ENCODE results near the gene LINC01488. TPM values are rescaled to one million over a fixed set of nuclear protein-coding genes. Genes with fewer than 3 reads are reported as not detected.

Gene LINC01488
- total RNA-seq, 1 experiment from 2014 or later, result not detected

DNA sequence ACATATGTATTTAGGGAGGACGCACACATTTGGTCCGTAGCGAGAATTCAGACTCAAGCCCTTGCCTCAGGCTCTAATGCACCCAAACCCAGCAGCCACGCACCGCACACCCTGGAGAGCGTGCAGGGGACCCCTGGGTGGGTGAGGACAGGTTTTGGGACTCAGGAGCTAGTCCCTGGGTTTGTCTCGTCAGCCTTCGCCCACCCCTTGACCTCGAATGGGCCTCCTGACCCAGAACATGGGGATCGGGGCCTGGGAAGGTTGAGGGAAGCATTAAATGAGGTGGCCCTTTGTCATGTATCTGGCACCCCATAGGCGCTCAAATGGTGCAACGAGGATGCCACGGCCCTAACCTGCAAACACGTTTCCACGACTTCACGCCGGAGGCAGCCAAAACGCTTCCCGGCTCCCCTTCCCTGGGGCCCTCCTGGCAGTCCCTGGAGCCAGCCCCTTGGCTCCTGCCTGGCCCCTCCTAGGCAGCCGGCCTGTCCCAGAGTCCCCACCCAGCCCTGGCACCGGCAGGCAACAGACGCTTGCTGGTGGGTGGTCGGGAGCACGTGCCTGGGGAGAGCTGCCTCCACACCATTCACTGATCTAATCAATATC lies 5.5 kb upstream of the LINC01488 start:
- ChIA-PET CTCF (no interaction called here), POLR2A (no interaction called here), RAD21 (ENCODE audit: low non-redundant PET in 1 of 2, low total read pairs in 2 of 2, uncharacterized antibody in 2 of 2, unreplicated experiment in 2 of 2) (no interaction called here)
- no peak for ATAC-seq
- Histone ChIP-seq H3K4me1 (ENCODE audit: control insufficient read depth in 1 of 2, insufficient read depth in 2 of 2, low read length in 2 of 2) (peaks cover 0 to 15% of the 10 kb centered on the region in 2 experiments; a peak in 3 of 4 replicates), H3K27me3 (ENCODE audit: insufficient read depth, low read length) (no peaks in the 10 kb centered on the region), H3K79me2 (ENCODE audit: insufficient read depth, low read length) (no peaks in the 10 kb centered on the region), H3K4me3 (replicated peaks in 1 of 2; ENCODE audit: low read depth in 1 of 2, low read length in 2 of 2) (no peak overlapping the region), H3K9me2 (ENCODE audit: insufficient read depth) (no peaks in the 10 kb centered on the region), H3K36me3 (ENCODE audit: control insufficient read depth in 1 of 2, insufficient read depth in 2 of 2, low read length in 2 of 2) (no peaks in the 10 kb centered on the region), H3K27ac (ENCODE audit: low read depth, low read length) (no peak overlapping the region), H3K9me3 (ENCODE audit: control insufficient read depth in 1 of 2, insufficient read depth in 1 of 2, low read depth in 1 of 2, low read length in 2 of 2) (no peaks in the 10 kb centered on the region), H3K9ac (ENCODE audit: low read length) (no peak overlapping the region), H3K4me2 (ENCODE audit: low read length) (no peak overlapping the region), H2AFZ (ENCODE audit: low read depth, low read length, poor library complexity, severe bottlenecking) (no peak overlapping the region), H4K20me1 (ENCODE audit: insufficient read depth) (no peaks in the 10 kb centered on the region)
- DNase-seq (ENCODE audit: low read depth, low spot score), result no peak
- TF ChIP-seq ZFX (IDR thresholded peaks at IDR 0.05), result no peak
- TF ChIP-seq SRF (IDR thresholded peaks at IDR 0.05; ENCODE audit: low read depth), result no peak
- TF ChIP-seq, protein P1, sequence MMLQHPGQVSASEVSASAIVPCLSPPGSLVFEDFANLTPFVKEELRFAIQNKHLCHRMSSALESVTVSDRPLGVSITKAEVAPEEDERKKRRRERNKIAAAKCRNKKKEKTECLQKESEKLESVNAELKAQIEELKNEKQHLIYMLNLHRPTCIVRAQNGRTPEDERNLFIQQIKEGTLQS (IDR thresholded peaks at IDR 0.05), result no peak
- TF ChIP-seq EZH2phosphoT487 (IDR thresholded peaks at IDR 0.05; ENCODE audit: borderline replicate concordance), result no peak
- TF ChIP-seq POLR2AphosphoS5 (IDR thresholded peaks at IDR 0.05; ENCODE audit: low read depth, low read length), result no peak
- no peak for TF ChIP-seq FOSL1 (IDR thresholded peaks at IDR 0.05; ENCODE audit: low read depth)
- no TSS peak for BruUV-seq (replicated peaks)
- intact Hi-C loops (cut with micrococcal nuclease), result no loop called here

DNA sequence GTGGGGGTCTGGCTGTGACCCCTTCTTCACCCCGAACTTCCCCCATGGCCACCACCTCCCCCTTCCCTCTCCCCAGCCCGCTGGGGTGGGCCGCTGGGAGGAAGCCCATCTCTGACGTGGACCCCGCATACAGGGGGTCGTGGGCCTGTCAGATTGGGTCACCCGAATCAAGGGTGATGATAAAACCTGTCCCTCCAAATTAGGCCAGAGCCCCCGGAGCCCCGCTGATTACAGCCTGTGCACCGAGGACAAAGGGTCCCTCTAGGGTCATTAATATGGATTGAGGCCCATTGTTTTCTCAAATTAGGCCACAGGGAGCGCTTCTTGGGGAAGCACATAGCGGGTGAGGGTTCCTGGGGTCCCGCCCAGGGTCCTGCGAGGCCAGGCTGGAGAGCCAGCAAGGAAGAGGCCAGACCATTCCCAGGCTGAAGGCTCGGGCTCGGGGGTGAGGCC lies 4.9 kb upstream of the LINC01488 start:
- intact Hi-C loops (cut with micrococcal nuclease), result no loop called here
- H3K9me3 ChIP-seq (ENCODE audit: control insufficient read depth in 1 of 2, insufficient read depth in 1 of 2, low read depth in 1 of 2, low read length in 2 of 2), result no peaks in the 10 kb centered on the region
- ChIA-PET POLR2A (no interaction called here), CTCF (no interaction called here), RAD21 (ENCODE audit: low non-redundant PET in 1 of 2, low total read pairs in 2 of 2, uncharacterized antibody in 2 of 2, unreplicated experiment in 2 of 2) (no interaction called here)
- H3K36me3 ChIP-seq (ENCODE audit: control insufficient read depth in 1 of 2, insufficient read depth in 2 of 2, low read length in 2 of 2), result no peaks in the 10 kb centered on the region
- BruUV-seq (replicated peaks), result no TSS peak
- H3K79me2 ChIP-seq (ENCODE audit: insufficient read depth, low read length), result no peaks in the 10 kb centered on the region
- peaks cover 0 to 15% of the 10 kb centered on the region in 2 experiments; a peak in 3 of 4 replicates for H3K4me1 ChIP-seq (ENCODE audit: control insufficient read depth in 1 of 2, insufficient read depth in 2 of 2, low read length in 2 of 2)
- no peaks in the 10 kb centered on the region for H3K27me3 ChIP-seq (ENCODE audit: insufficient read depth, low read length)
- no peak overlapping the region for H3K4me3 ChIP-seq (replicated peaks in 1 of 2; ENCODE audit: low read depth in 1 of 2, low read length in 2 of 2)
- DNase-seq (ENCODE audit: low read depth, low spot score) (no peak), ATAC-seq (no peak)
- no peak overlapping the region for H3K27ac ChIP-seq (ENCODE audit: low read depth, low read length)
- no peak overlapping the region for H3K9ac ChIP-seq (ENCODE audit: low read length)
- no peak overlapping the region for H3K4me2 ChIP-seq (ENCODE audit: low read length)
- no peak overlapping the region for H2AFZ ChIP-seq (ENCODE audit: low read depth, low read length, poor library complexity, severe bottlenecking)
- H4K20me1 ChIP-seq (ENCODE audit: insufficient read depth), result no peaks in the 10 kb centered on the region
- no peaks in the 10 kb centered on the region for H3K9me2 ChIP-seq (ENCODE audit: insufficient read depth)
- TF ChIP-seq, protein P2, sequence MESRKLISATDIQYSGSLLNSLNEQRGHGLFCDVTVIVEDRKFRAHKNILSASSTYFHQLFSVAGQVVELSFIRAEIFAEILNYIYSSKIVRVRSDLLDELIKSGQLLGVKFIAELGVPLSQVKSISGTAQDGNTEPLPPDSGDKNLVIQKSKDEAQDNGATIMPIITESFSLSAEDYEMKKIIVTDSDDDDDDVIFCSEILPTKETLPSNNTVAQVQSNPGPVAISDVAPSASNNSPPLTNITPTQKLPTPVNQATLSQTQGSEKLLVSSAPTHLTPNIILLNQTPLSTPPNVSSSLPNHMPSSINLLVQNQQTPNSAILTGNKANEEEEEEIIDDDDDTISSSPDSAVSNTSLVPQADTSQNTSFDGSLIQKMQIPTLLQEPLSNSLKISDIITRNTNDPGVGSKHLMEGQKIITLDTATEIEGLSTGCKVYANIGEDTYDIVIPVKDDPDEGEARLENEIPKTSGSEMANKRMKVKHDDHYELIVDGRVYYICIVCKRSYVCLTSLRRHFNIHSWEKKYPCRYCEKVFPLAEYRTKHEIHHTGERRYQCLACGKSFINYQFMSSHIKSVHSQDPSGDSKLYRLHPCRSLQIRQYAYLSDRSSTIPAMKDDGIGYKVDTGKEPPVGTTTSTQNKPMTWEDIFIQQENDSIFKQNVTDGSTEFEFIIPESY (IDR thresholded peaks at IDR 0.05; ENCODE audit: extremely low read depth, insufficient replicate concordance, low read length), result no peak
- TF ChIP-seq FOSL1 (IDR thresholded peaks at IDR 0.05; ENCODE audit: low read depth), result no peak
- TF ChIP-seq SRF (IDR thresholded peaks at IDR 0.05; ENCODE audit: low read depth), result no peak
- TF ChIP-seq, protein P3, sequence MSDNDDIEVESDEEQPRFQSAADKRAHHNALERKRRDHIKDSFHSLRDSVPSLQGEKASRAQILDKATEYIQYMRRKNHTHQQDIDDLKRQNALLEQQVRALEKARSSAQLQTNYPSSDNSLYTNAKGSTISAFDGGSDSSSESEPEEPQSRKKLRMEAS (IDR thresholded peaks at IDR 0.05), result no peak
- TF ChIP-seq, protein P4, sequence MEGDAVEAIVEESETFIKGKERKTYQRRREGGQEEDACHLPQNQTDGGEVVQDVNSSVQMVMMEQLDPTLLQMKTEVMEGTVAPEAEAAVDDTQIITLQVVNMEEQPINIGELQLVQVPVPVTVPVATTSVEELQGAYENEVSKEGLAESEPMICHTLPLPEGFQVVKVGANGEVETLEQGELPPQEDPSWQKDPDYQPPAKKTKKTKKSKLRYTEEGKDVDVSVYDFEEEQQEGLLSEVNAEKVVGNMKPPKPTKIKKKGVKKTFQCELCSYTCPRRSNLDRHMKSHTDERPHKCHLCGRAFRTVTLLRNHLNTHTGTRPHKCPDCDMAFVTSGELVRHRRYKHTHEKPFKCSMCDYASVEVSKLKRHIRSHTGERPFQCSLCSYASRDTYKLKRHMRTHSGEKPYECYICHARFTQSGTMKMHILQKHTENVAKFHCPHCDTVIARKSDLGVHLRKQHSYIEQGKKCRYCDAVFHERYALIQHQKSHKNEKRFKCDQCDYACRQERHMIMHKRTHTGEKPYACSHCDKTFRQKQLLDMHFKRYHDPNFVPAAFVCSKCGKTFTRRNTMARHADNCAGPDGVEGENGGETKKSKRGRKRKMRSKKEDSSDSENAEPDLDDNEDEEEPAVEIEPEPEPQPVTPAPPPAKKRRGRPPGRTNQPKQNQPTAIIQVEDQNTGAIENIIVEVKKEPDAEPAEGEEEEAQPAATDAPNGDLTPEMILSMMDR (IDR thresholded peaks at IDR 0.05 in 2 of 3, conservative IDR thresholded peaks at IDR 0.05 in 1 of 3; ENCODE audit: borderline replicate concordance in 1 of 3, insufficient read depth in 1 of 3, low read depth in 2 of 3, low read length in 2 of 3), result no peak
- TF ChIP-seq, protein P1 (IDR thresholded peaks at IDR 0.05), result no peak
- no peak for TF ChIP-seq RAD21 (IDR thresholded peaks at IDR 0.05; ENCODE audit: low read depth)
- TF ChIP-seq SP1 (IDR thresholded peaks at IDR 0.05; ENCODE audit: low read depth), result no peak
- TF ChIP-seq POLR2A (IDR thresholded peaks at IDR 0.05; ENCODE audit: borderline replicate concordance, extremely low read depth, insufficient read depth, insufficient read length), result no peak
- TF ChIP-seq TCF7L2 (IDR thresholded peaks at IDR 0.05; ENCODE audit: borderline replicate concordance, extremely low read depth, insufficient read depth, insufficient read length), result no peak
- no peak for TF ChIP-seq CBX3 (IDR thresholded peaks at IDR 0.05; ENCODE audit: low read depth)
- no peak for TF ChIP-seq POLR2AphosphoS5 (IDR thresholded peaks at IDR 0.05; ENCODE audit: low read depth, low read length)
- no peak for TF ChIP-seq ZNF274 (IDR thresholded peaks at IDR 0.05; ENCODE audit: low read depth, low read length)
- no peak for TF ChIP-seq JUND (IDR thresholded peaks at IDR 0.05)
